WTC11 (cell line): Measurements from ENCODE around the gene AK9. TPM values are rescaled to one million over a fixed set of nuclear protein-coding genes. Genes with fewer than 3 reads are reported as not detected.

Source experiments
- ATAC-seq: fragments of 200-7000 bp; cut with Tn5 transposase; 2 replicates; pipeline ENCODE4 v1.10.0; 2021; ENCODE audit warnings: mild to moderate bottlenecking, moderate library complexity
- CTCF ChIA-PET: fragments of 300-600 bp; sonication (Branson Sonifier 250); formaldehyde crosslinking; loops from one replicate; lab custom pipeline; 2021; ENCODE audit warnings: antibody characterized with exemption; lab: Charles Lee
- POLR2A ChIA-PET: fragments of 350-600 bp; sonication (Branson Sonifier 250); formaldehyde crosslinking; loops from one replicate; lab custom pipeline; 2021; ENCODE audit warnings: antibody characterized with exemption; lab: Charles Lee
- DNase-seq: peaks from one replicate; pipeline ENCODE4 v3.0.0; 2021; ENCODE audit warnings: low spot score
- H3K27ac Mint-ChIP-seq: 2 replicates; pipeline ENCODE4 v1.8.0; 2021; ENCODE audit warnings: mixed read lengths
- H3K27me3 Mint-ChIP-seq: 2 replicates; pipeline ENCODE4 v1.8.0; 2021; ENCODE audit warnings: low read depth, mild to moderate bottlenecking, moderate library complexity, mixed read lengths
- H3K36me3 Mint-ChIP-seq: 2 replicates; pipeline ENCODE4 v1.8.0; 2021; ENCODE audit warnings: mixed read lengths
- H3K4me1 Mint-ChIP-seq: 2 replicates; pipeline ENCODE4 v1.8.0; 2022; ENCODE audit warnings: mixed read lengths
- H3K4me3 Mint-ChIP-seq: 2 replicates; pipeline ENCODE4 v1.8.0; 2021; ENCODE audit warnings: mild to moderate bottlenecking, moderate library complexity, mixed read lengths
- H3K9me3 Mint-ChIP-seq: 2 replicates; pipeline ENCODE4 v1.8.0; 2021; ENCODE audit warnings: mixed read lengths
- ELF4 ChIP-seq: sonication (generic); formaldehyde crosslinking; IDR thresholded peaks from 2 replicates; pipeline ENCODE4 v1.8.1; 2022; ENCODE audit warnings: low read depth, mild to moderate bottlenecking, moderate library complexity, missing genetic modification reagents
- FOXJ3 ChIP-seq: sonication (generic); formaldehyde crosslinking; IDR thresholded peaks from 2 replicates; pipeline ENCODE4 v1.9.0; 2021; ENCODE audit warnings: missing genetic modification reagents, mild to moderate bottlenecking, borderline replicate concordance
- FOXP1 ChIP-seq: sonication (generic); formaldehyde crosslinking; IDR thresholded peaks from 2 replicates; pipeline ENCODE4 v1.8.0; 2022; ENCODE audit warnings: missing genetic modification reagents, mild to moderate bottlenecking, moderate library complexity, borderline replicate concordance
- GRHL2 ChIP-seq: fragments of 250-450 bp; sonication (Bioruptor Pico); IDR thresholded peaks from 2 replicates; pipeline ENCODE4 v1.8.0; 2022; ENCODE audit warnings: mild to moderate bottlenecking, moderate library complexity; ENCODE audit not compliant: insufficient replicate concordance, severe bottlenecking
- KAT7 ChIP-seq: sonication (generic); formaldehyde crosslinking; IDR thresholded peaks from 2 replicates; pipeline ENCODE4 v1.8.1; 2023; ENCODE audit warnings: missing genetic modification reagents, mild to moderate bottlenecking, borderline replicate concordance
- MXD4 ChIP-seq: fragments of 250-450 bp; sonication (Bioruptor Pico); IDR thresholded peaks from 2 replicates; pipeline ENCODE4 v1.8.0; 2021; ENCODE audit warnings: mild to moderate bottlenecking, moderate library complexity, borderline replicate concordance
- MYBL2 ChIP-seq: sonication (generic); formaldehyde crosslinking; IDR thresholded peaks from 2 replicates; pipeline ENCODE4 v1.8.1; 2023; ENCODE audit warnings: mild to moderate bottlenecking, moderate library complexity, missing genetic modification reagents
- NR1H2 ChIP-seq: sonication (generic); formaldehyde crosslinking; IDR thresholded peaks from 2 replicates; pipeline ENCODE4 v1.9.0; 2021; ENCODE audit warnings: mild to moderate bottlenecking, moderate library complexity, missing genetic modification reagents
- NR3C1 ChIP-seq: sonication (generic); formaldehyde crosslinking; conservative IDR thresholded peaks from 2 replicates; pipeline ENCODE4 v1.8.1; 2023; ENCODE audit warnings: low read depth, mild to moderate bottlenecking, missing genetic modification reagents
- SMAD4 ChIP-seq: sonication (generic); formaldehyde crosslinking; IDR thresholded peaks from 2 replicates; pipeline ENCODE4 v1.8.0; 2022; ENCODE audit warnings: mild to moderate bottlenecking, missing genetic modification reagents
- TP53 ChIP-seq: sonication (generic); formaldehyde crosslinking; IDR thresholded peaks from 2 replicates; pipeline ENCODE4 v1.8.1; 2023; ENCODE audit warnings: mild to moderate bottlenecking, missing genetic modification reagents
- ZBTB21 ChIP-seq: sonication (generic); formaldehyde crosslinking; IDR thresholded peaks from 2 replicates; pipeline ENCODE4 v1.8.1; 2023; ENCODE audit warnings: mild to moderate bottlenecking, missing genetic modification reagents, borderline replicate concordance
- ZNF121 ChIP-seq: sonication (generic); formaldehyde crosslinking; IDR thresholded peaks from 2 replicates; pipeline ENCODE4 v1.8.0; 2023; ENCODE audit warnings: missing genetic modification reagents
- ZNF138 ChIP-seq: sonication (generic); formaldehyde crosslinking; conservative IDR thresholded peaks from 2 replicates; pipeline ENCODE4 v1.8.1; 2022; ENCODE audit warnings: mild to moderate bottlenecking, moderate library complexity, missing genetic modification reagents
- total RNA-seq: library from RNA; stranded (reverse); gene quantifications from 3 replicates; pipeline ENCODE4 v1.2.3, GENCODE V29; 2021
- TF ChIP-seq, protein P1 (sequence below): sonication (generic); formaldehyde crosslinking; IDR thresholded peaks from 2 replicates; pipeline ENCODE4 v1.8.1; 2022; ENCODE audit warnings: mild to moderate bottlenecking, moderate library complexity, missing genetic modification reagents
- TF ChIP-seq, protein P2 (sequence below): fragments of 250-450 bp; sonication (Bioruptor Pico); IDR thresholded peaks from 2 replicates; pipeline ENCODE4 v1.9.0; 2021; ENCODE audit warnings: moderate library complexity, mild to moderate bottlenecking, inconsistent platforms, borderline replicate concordance
- TF ChIP-seq, protein P3 (sequence below): sonication (generic); formaldehyde crosslinking; conservative IDR thresholded peaks from 2 replicates; pipeline ENCODE4 v1.8.1; 2022; ENCODE audit warnings: mild to moderate bottlenecking, missing genetic modification reagents
- TF ChIP-seq, protein P4 (sequence below): sonication (generic); formaldehyde crosslinking; IDR thresholded peaks from 2 replicates; pipeline ENCODE4 v1.8.1; 2022; ENCODE audit warnings: mild to moderate bottlenecking, missing genetic modification reagents, moderate library complexity, borderline replicate concordance
- TF ChIP-seq, protein P5 (sequence below): fragments of 250-450 bp; sonication (Bioruptor Pico); conservative IDR thresholded peaks from 2 replicates; pipeline ENCODE4 v1.9.0; 2021; ENCODE audit warnings: mild to moderate bottlenecking
- TF ChIP-seq, protein P6 (sequence below): sonication (generic); formaldehyde crosslinking; IDR thresholded peaks from 2 replicates; pipeline ENCODE4 v1.8.1; 2023; ENCODE audit warnings: mild to moderate bottlenecking, missing genetic modification reagents
- TF ChIP-seq, protein P7 (sequence below): fragments of 250-450 bp; sonication (Bioruptor Pico); IDR thresholded peaks from 2 replicates; pipeline ENCODE4 v1.9.0; 2021; ENCODE audit warnings: mild to moderate bottlenecking
- TF ChIP-seq, protein P8 (sequence below): sonication (generic); formaldehyde crosslinking; IDR thresholded peaks from 2 replicates; pipeline ENCODE4 v1.8.0; 2022; ENCODE audit warnings: missing genetic modification reagents

Gene AK9
- total RNA-seq, 1 experiment from 2014 or later: 3.7 TPM

DNA sequence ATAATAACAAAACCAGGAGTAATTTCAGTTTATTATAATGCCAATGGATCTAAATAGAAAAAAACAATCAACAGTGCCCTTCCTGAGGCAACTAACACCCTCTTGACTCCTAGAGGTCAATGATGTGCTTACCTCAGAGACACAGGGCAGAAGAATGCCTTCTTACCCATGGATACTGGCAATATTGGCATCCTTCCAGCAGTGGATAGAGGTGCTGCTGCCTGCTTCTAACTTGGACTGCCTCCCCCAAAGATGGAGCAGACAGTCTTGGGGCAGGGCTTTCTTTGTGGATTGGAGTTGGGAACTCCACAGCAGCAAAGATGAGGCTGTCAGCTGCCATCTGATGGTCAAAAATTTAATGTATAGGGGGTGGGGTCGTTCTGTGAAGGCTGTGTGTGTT lies 78.7 kb downstream of the AK9 start:
- peak; percentile 60 for ATAC-seq
- ChIA-PET CTCF (no interaction called here), POLR2A (no interaction called here)
- Mint-ChIP-seq H3K27me3 (no peaks in the 10 kb centered on the region), H3K4me1 (no peaks in the 10 kb centered on the region), H3K36me3 (peaks cover 4% of the 10 kb centered on the region), H3K9me3 (peaks cover 5% of the 10 kb centered on the region), H3K4me3 (no peak overlapping the region), H3K27ac (no peak overlapping the region)
- TF ChIP-seq, protein P1, sequence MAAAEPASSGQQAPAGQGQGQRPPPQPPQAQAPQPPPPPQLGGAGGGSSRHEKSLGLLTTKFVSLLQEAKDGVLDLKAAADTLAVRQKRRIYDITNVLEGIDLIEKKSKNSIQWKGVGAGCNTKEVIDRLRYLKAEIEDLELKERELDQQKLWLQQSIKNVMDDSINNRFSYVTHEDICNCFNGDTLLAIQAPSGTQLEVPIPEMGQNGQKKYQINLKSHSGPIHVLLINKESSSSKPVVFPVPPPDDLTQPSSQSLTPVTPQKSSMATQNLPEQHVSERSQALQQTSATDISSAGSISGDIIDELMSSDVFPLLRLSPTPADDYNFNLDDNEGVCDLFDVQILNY (CRISPR knock-in tag): no peak
- TF ChIP-seq ZBTB21 (CRISPR knock-in tag) (no peak), GRHL2 (CRISPR knock-in tag) (no peak), TP53 (no peak)
- DNase-seq: no peak

DNA sequence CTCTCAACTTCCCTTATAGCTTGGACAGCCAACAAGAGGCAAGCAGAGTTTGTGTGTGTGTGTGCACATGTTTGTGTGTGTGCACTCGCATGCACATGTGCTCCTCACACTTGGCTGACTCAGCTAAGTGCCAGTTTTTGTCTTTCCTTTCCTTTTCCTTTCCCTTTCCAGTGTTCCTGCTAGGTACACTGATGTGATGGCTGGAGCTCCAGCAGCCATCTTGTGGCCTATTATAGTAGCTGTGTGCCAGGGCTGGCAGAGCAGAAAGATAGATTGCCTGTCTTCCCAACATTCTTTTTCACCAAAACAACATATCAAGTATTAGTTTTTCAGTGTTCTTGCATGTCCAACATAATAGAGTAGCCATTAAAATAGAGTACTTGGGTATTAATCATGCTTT lies 79.5 kb downstream of the AK9 start:
- peaks cover 4% of the 10 kb centered on the region for H3K36me3 Mint-ChIP-seq

More for the DNA sequence above, 79.5 kb downstream of the AK9 start:
- Mint-ChIP-seq H3K4me1 (no peaks in the 10 kb centered on the region), H3K4me3 (no peak overlapping the region), H3K27me3 (no peaks in the 10 kb centered on the region), H3K27ac (no peak overlapping the region), H3K9me3 (peaks cover 5% of the 10 kb centered on the region)
- POLR2A ChIA-PET: no interaction called here
- CTCF ChIA-PET: no interaction called here
- TF ChIP-seq NR3C1 (CRISPR knock-in tag) (no peak), ELF4 (no peak), FOXP1 (CRISPR knock-in tag) (no peak), FOXJ3 (CRISPR knock-in tag) (no peak), SMAD4 (CRISPR knock-in tag) (no peak), MXD4 (CRISPR knock-in tag) (no peak), MYBL2 (no peak), NR1H2 (no peak), KAT7 (CRISPR knock-in tag) (no peak), ZNF121 (CRISPR knock-in tag) (no peak), ZNF138 (no peak)
- TF ChIP-seq, protein P2, sequence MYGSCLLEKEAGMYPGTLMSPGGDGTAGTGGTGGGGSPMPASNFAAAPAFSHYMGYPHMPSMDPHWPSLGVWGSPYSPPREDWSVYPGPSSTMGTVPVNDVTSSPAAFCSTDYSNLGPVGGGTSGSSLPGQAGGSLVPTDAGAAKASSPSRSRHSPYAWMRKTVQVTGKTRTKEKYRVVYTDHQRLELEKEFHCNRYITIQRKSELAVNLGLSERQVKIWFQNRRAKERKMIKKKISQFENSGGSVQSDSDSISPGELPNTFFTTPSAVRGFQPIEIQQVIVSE: no peak
- TF ChIP-seq, protein P3, sequence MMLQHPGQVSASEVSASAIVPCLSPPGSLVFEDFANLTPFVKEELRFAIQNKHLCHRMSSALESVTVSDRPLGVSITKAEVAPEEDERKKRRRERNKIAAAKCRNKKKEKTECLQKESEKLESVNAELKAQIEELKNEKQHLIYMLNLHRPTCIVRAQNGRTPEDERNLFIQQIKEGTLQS: no peak
- TF ChIP-seq, protein P4, sequence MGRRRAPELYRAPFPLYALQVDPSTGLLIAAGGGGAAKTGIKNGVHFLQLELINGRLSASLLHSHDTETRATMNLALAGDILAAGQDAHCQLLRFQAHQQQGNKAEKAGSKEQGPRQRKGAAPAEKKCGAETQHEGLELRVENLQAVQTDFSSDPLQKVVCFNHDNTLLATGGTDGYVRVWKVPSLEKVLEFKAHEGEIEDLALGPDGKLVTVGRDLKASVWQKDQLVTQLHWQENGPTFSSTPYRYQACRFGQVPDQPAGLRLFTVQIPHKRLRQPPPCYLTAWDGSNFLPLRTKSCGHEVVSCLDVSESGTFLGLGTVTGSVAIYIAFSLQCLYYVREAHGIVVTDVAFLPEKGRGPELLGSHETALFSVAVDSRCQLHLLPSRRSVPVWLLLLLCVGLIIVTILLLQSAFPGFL: no peak
- TF ChIP-seq, protein P5, sequence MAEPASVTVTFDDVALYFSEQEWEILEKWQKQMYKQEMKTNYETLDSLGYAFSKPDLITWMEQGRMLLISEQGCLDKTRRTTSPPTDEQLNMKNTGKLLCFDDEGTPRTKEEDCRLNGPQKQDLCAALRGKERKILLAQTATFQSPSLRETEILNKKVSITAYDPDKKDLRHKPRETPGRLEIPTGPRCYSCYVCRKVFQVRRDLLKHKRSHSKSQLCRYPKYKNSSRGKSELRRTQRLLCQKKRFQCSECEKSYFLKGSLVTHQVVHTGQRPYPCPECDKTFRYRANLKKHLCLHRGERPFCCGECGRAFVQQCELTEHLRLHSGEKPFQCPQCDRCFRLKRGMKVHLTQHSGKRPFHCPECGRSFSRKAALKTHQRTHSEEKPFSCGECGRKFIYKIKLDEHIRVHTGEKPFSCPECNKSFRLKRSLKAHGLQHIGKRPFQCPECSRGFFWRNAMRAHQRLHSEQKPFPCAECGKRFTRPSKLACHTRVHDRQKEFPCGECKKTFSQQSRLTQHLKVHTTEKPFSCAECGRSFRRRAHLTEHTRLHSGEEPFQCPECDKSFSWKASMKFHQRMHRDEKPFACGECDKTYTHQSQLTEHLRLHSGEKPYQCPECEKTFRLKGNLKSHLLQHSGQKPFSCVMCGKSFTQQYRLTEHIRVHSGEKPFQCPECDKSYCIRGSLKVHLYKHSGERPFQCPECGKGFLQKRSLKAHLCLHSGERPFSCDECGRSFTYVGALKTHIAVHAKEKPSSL (CRISPR knock-in tag): no peak
- TF ChIP-seq, protein P6, sequence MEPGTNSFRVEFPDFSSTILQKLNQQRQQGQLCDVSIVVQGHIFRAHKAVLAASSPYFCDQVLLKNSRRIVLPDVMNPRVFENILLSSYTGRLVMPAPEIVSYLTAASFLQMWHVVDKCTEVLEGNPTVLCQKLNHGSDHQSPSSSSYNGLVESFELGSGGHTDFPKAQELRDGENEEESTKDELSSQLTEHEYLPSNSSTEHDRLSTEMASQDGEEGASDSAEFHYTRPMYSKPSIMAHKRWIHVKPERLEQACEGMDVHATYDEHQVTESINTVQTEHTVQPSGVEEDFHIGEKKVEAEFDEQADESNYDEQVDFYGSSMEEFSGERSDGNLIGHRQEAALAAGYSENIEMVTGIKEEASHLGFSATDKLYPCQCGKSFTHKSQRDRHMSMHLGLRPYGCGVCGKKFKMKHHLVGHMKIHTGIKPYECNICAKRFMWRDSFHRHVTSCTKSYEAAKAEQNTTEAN (CRISPR knock-in tag): no peak
- TF ChIP-seq, protein P7, sequence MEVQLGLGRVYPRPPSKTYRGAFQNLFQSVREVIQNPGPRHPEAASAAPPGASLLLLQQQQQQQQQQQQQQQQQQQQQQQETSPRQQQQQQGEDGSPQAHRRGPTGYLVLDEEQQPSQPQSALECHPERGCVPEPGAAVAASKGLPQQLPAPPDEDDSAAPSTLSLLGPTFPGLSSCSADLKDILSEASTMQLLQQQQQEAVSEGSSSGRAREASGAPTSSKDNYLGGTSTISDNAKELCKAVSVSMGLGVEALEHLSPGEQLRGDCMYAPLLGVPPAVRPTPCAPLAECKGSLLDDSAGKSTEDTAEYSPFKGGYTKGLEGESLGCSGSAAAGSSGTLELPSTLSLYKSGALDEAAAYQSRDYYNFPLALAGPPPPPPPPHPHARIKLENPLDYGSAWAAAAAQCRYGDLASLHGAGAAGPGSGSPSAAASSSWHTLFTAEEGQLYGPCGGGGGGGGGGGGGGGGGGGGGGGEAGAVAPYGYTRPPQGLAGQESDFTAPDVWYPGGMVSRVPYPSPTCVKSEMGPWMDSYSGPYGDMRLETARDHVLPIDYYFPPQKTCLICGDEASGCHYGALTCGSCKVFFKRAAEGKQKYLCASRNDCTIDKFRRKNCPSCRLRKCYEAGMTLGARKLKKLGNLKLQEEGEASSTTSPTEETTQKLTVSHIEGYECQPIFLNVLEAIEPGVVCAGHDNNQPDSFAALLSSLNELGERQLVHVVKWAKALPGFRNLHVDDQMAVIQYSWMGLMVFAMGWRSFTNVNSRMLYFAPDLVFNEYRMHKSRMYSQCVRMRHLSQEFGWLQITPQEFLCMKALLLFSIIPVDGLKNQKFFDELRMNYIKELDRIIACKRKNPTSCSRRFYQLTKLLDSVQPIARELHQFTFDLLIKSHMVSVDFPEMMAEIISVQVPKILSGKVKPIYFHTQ (CRISPR knock-in tag): no peak
- TF ChIP-seq, protein P8, sequence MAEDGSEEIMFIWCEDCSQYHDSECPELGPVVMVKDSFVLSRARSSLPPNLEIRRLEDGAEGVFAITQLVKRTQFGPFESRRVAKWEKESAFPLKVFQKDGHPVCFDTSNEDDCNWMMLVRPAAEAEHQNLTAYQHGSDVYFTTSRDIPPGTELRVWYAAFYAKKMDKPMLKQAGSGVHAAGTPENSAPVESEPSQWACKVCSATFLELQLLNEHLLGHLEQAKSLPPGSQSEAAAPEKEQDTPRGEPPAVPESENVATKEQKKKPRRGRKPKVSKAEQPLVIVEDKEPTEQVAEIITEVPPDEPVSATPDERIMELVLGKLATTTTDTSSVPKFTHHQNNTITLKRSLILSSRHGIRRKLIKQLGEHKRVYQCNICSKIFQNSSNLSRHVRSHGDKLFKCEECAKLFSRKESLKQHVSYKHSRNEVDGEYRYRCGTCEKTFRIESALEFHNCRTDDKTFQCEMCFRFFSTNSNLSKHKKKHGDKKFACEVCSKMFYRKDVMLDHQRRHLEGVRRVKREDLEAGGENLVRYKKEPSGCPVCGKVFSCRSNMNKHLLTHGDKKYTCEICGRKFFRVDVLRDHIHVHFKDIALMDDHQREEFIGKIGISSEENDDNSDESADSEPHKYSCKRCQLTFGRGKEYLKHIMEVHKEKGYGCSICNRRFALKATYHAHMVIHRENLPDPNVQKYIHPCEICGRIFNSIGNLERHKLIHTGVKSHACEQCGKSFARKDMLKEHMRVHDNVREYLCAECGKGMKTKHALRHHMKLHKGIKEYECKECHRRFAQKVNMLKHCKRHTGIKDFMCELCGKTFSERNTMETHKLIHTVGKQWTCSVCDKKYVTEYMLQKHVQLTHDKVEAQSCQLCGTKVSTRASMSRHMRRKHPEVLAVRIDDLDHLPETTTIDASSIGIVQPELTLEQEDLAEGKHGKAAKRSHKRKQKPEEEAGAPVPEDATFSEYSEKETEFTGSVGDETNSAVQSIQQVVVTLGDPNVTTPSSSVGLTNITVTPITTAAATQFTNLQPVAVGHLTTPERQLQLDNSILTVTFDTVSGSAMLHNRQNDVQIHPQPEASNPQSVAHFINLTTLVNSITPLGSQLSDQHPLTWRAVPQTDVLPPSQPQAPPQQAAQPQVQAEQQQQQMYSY (CRISPR knock-in tag): no peak
- ATAC-seq: no peak
- DNase-seq: no peak
